ENCODE measurements around the gene ANKRD10.
"Not testable (repeated sequence)": the region's sequence is repeated elsewhere in the genome, so short reads cannot be mapped to it uniquely, and the experiment has no call there.

The ANKRD10 gene

GRCh38 chr13:110960204-110960603 lies 45.3 kb upstream of the ANKRD10 start:
- no peak overlapping the region for H3K9ac ChIP-seq (ENCODE audit: low read depth, low read length, poor library complexity)
- no peak overlapping the region for H2AK5ac ChIP-seq (ENCODE audit: low read depth, low read length)
- H4K91ac ChIP-seq (ENCODE audit: low read depth, low read length, poor library complexity) = no peak overlapping the region
- H3K27ac ChIP-seq (replicated peaks; ENCODE audit: low read length) = no peak overlapping the region
- H2BK120ac ChIP-seq (ENCODE audit: low read depth, low read length) = no peak overlapping the region
- H3K23ac ChIP-seq (ENCODE audit: low read depth, low read length, poor library complexity) = no peak overlapping the region
- H3K18ac ChIP-seq (ENCODE audit: low read length) = no peak overlapping the region
- H2AFZ ChIP-seq (ENCODE audit: low read length) = no peak overlapping the region
- no peak overlapping the region for H3K4ac ChIP-seq (ENCODE audit: low read length)
- no peak overlapping the region for H2BK12ac ChIP-seq (ENCODE audit: low read length)
- no peak overlapping the region for H2BK5ac ChIP-seq (ENCODE audit: low read length)
- no CpG with 5 or more reads among the region's 2 CpGs for WGBS, 2 donors (ENCODE audit: extremely low coverage in 2 of 2, insufficient read length in 2 of 2, insufficient replicate concordance in 1 of 2)
- H3K9me3 ChIP-seq (replicated peaks in 1 of 2; ENCODE audit: control insufficient read depth in 2 of 2, insufficient read depth in 1 of 2, low read depth in 1 of 2, low read length in 2 of 2) = peaks cover 1 to 3% of the 10 kb centered on the region in 2 donors
- no peaks in the 10 kb centered on the region for H3K27me3 ChIP-seq (ENCODE audit: control insufficient read depth in 3 of 3, insufficient read depth in 3 of 3, low read depth in 1 of 3, low read length in 3 of 3)
- no peak overlapping the region for H3K14ac ChIP-seq (ENCODE audit: low read length)
- no peak overlapping the region for H4K8ac ChIP-seq (ENCODE audit: low read depth, low read length)
- no peaks in the 10 kb centered on the region for H3K36me3 ChIP-seq (replicated peaks in 1 of 2; ENCODE audit: control insufficient read depth in 2 of 2, insufficient read depth in 2 of 2, low read length in 2 of 2)
- H2BK15ac ChIP-seq (ENCODE audit: low read length) = no peak overlapping the region
- DNase-seq (ENCODE audit: low spot score) = no peak
- H3K79me1 ChIP-seq (ENCODE audit: low read depth, low read length) = no peaks in the 10 kb centered on the region
- H3K4me2 ChIP-seq (ENCODE audit: insufficient read depth, low read length, poor library complexity, severe bottlenecking) = no peak overlapping the region
- no peak overlapping the region for H3K4me3 ChIP-seq (ENCODE audit: low read length in 2 of 2)
- peaks cover 0 to under 1% of the 10 kb centered on the region in 2 donors for H3K4me1 ChIP-seq (ENCODE audit: control insufficient read depth in 2 of 2, insufficient read depth in 1 of 2, low read depth in 1 of 2, low read length in 2 of 2)

- Histone ChIP-seq H4K91ac (ENCODE audit: low read depth, low read length, poor library complexity) (no peak overlapping the region), H2BK120ac (ENCODE audit: low read depth, low read length) (no peak overlapping the region), H3K4me3 (ENCODE audit: low read length in 2 of 2) (no peak overlapping the region), H3K18ac (ENCODE audit: low read length) (no peak overlapping the region), H3K4me2 (ENCODE audit: insufficient read depth, low read length, poor library complexity, severe bottlenecking) (no peak overlapping the region), H2AFZ (ENCODE audit: low read length) (no peak overlapping the region), H3K36me3 (replicated peaks in 1 of 2; ENCODE audit: control insufficient read depth in 2 of 2, insufficient read depth in 2 of 2, low read length in 2 of 2) (no peaks in the 10 kb centered on the region), H3K27ac (replicated peaks; ENCODE audit: low read length) (no peak overlapping the region), H3K9me3 (replicated peaks in 1 of 2; ENCODE audit: control insufficient read depth in 2 of 2, insufficient read depth in 1 of 2, low read depth in 1 of 2, low read length in 2 of 2) (peaks cover 1 to 3% of the 10 kb centered on the region in 2 donors), H4K8ac (ENCODE audit: low read depth, low read length) (no peak overlapping the region), H3K27me3 (ENCODE audit: control insufficient read depth in 3 of 3, insufficient read depth in 3 of 3, low read depth in 1 of 3, low read length in 3 of 3) (no peaks in the 10 kb centered on the region), H2BK5ac (ENCODE audit: low read length) (no peak overlapping the region), H2AK5ac (ENCODE audit: low read depth, low read length) (no peak overlapping the region), H3K4ac (ENCODE audit: low read length) (no peak overlapping the region), H2BK15ac (ENCODE audit: low read length) (no peak overlapping the region), H3K14ac (ENCODE audit: low read length) (no peak overlapping the region), H3K79me1 (ENCODE audit: low read depth, low read length) (no peaks in the 10 kb centered on the region), H2BK12ac (ENCODE audit: low read length) (no peak overlapping the region), H3K9ac (ENCODE audit: low read depth, low read length, poor library complexity) (no peak overlapping the region), H3K23ac (ENCODE audit: low read depth, low read length, poor library complexity) (no peak overlapping the region), H3K4me1 (ENCODE audit: control insufficient read depth in 2 of 2, insufficient read depth in 1 of 2, low read depth in 1 of 2, low read length in 2 of 2) (peaks cover 2 to 3% of the 10 kb centered on the region in 2 donors)
- no CpG with 5 or more reads among the region's 6 CpGs for WGBS, 2 donors (ENCODE audit: extremely low coverage in 2 of 2, insufficient read length in 2 of 2, insufficient replicate concordance in 1 of 2)
- no peak for DNase-seq (ENCODE audit: low spot score)
Measured at GRCh38 chr13:110957931-110958330, 43.1 kb upstream of the ANKRD10 start.

DNA sequence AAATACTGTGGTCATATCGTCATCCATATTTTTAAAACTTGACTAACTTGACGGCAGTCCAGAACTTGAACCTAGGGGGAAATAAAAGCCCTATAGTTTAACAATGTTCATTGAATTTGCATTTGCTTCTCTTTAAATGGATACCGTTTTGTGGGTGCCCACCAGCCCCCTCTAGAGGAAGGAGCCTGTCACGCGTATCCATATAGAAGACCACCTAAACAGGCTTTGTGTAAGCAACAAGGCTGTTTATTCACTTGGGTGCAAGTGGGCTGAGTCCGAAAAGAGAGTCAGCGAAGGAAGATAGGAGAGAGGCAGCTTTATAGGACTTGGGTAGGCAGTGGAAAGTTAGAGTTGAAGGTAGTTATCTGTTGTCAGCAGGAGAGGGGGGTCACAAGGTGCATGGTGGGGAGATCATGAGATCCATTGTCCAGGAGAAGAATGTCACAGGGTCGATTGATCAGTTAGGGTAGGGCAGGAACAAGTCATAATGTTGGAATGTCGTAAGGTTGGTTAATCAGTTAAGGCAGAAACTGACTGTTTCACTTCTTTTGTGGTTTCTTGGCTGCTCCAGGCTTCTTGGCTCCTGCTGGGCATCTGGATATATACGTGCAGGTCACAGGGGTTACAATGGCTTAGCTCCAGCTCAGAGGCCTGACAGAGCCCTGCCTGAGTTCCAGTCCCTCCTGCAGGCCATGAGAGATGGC lies 42.5 kb upstream of the ANKRD10 start:
- Histone ChIP-seq H2BK12ac (ENCODE audit: low read length) (no peak overlapping the region), H3K4ac (ENCODE audit: low read length) (no peak overlapping the region), H3K9ac (ENCODE audit: low read depth, low read length, poor library complexity) (no peak overlapping the region), H3K4me2 (ENCODE audit: insufficient read depth, low read length, poor library complexity, severe bottlenecking) (no peak overlapping the region), H3K9me3 (replicated peaks in 1 of 2; ENCODE audit: control insufficient read depth in 2 of 2, insufficient read depth in 1 of 2, low read depth in 1 of 2, low read length in 2 of 2) (peaks cover 1 to 3% of the 10 kb centered on the region in 2 donors), H3K27ac (replicated peaks; ENCODE audit: low read length) (no peak overlapping the region), H2BK5ac (ENCODE audit: low read length) (no peak overlapping the region), H4K8ac (ENCODE audit: low read depth, low read length) (no peak overlapping the region), H3K36me3 (replicated peaks in 1 of 2; ENCODE audit: control insufficient read depth in 2 of 2, insufficient read depth in 2 of 2, low read length in 2 of 2) (no peaks in the 10 kb centered on the region), H3K14ac (ENCODE audit: low read length) (no peak overlapping the region), H2AK5ac (ENCODE audit: low read depth, low read length) (no peak overlapping the region), H3K27me3 (ENCODE audit: control insufficient read depth in 3 of 3, insufficient read depth in 3 of 3, low read depth in 1 of 3, low read length in 3 of 3) (no peaks in the 10 kb centered on the region), H2AFZ (ENCODE audit: low read length) (no peak overlapping the region), H2BK120ac (ENCODE audit: low read depth, low read length) (no peak overlapping the region), H4K91ac (ENCODE audit: low read depth, low read length, poor library complexity) (no peak overlapping the region), H3K4me3 (ENCODE audit: low read length in 2 of 2) (no peak overlapping the region), H3K79me1 (ENCODE audit: low read depth, low read length) (no peaks in the 10 kb centered on the region), H2BK15ac (ENCODE audit: low read length) (no peak overlapping the region), H3K18ac (ENCODE audit: low read length) (no peak overlapping the region), H3K4me1 (ENCODE audit: control insufficient read depth in 2 of 2, insufficient read depth in 1 of 2, low read depth in 1 of 2, low read length in 2 of 2) (peaks cover 2 to 3% of the 10 kb centered on the region in 2 donors), H3K23ac (ENCODE audit: low read depth, low read length, poor library complexity) (no peak overlapping the region)
- no CpG with 5 or more reads among the region's 10 CpGs for WGBS, 2 donors (ENCODE audit: extremely low coverage in 2 of 2, insufficient read length in 2 of 2, insufficient replicate concordance in 1 of 2)
- DNase-seq (ENCODE audit: low spot score) = no peak

DNA sequence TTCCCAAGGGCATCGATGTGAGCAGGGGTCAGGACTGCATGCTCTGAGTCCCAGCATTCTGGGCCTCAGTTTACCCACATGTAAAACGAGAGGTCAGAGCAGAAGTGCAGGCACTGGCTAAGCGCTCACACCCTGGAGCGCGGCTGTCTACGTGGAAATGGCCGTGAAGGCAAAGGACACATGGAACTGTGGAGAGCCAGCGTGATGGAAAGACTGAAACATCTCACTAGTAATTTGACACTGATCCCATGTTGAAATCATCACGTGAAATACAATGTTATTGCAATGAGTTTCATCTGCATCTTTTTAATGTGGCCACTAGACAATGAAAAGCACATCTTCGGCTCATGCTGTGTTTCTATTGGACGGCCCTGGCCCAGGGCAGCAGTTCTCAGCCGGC lies 41.3 kb upstream of the ANKRD10 start:
- not testable (repeated sequence) for H3K9ac ChIP-seq (ENCODE audit: low read depth, low read length, poor library complexity); DNase-seq (ENCODE audit: low spot score); H3K14ac ChIP-seq (ENCODE audit: low read length); H3K79me1 ChIP-seq (ENCODE audit: low read depth, low read length); H3K9me3 ChIP-seq (replicated peaks in 1 of 2; ENCODE audit: control insufficient read depth in 2 of 2, insufficient read depth in 1 of 2, low read depth in 1 of 2, low read length in 2 of 2); H4K8ac ChIP-seq (ENCODE audit: low read depth, low read length); H3K27ac ChIP-seq (replicated peaks; ENCODE audit: low read length); H2BK15ac ChIP-seq (ENCODE audit: low read length); H2AK5ac ChIP-seq (ENCODE audit: low read depth, low read length); H2AFZ ChIP-seq (ENCODE audit: low read length); H3K4ac ChIP-seq (ENCODE audit: low read length); H3K4me1 ChIP-seq (ENCODE audit: control insufficient read depth in 2 of 2, insufficient read depth in 1 of 2, low read depth in 1 of 2, low read length in 2 of 2); H3K4me2 ChIP-seq (ENCODE audit: insufficient read depth, low read length, poor library complexity, severe bottlenecking); H3K18ac ChIP-seq (ENCODE audit: low read length); H4K91ac ChIP-seq (ENCODE audit: low read depth, low read length, poor library complexity); H3K36me3 ChIP-seq (replicated peaks in 1 of 2; ENCODE audit: control insufficient read depth in 2 of 2, insufficient read depth in 2 of 2, low read length in 2 of 2); H3K4me3 ChIP-seq (ENCODE audit: low read length in 2 of 2); H3K23ac ChIP-seq (ENCODE audit: low read depth, low read length, poor library complexity); H2BK5ac ChIP-seq (ENCODE audit: low read length); H2BK12ac ChIP-seq (ENCODE audit: low read length); H2BK120ac ChIP-seq (ENCODE audit: low read depth, low read length); H3K27me3 ChIP-seq (ENCODE audit: control insufficient read depth in 3 of 3, insufficient read depth in 3 of 3, low read depth in 1 of 3, low read length in 3 of 3)
- no CpG with 5 or more reads among the region's 12 CpGs for WGBS, 2 donors (ENCODE audit: extremely low coverage in 2 of 2, insufficient read length in 2 of 2, insufficient replicate concordance in 1 of 2)

Measured in neuronal stem cell (in vitro differentiated cells).